Psoas muscle (tissue), 8 donors: ENCODE data around the gene MSANTD4. TPM values are rescaled to one million over a fixed set of nuclear protein-coding genes. Genes with fewer than 3 reads are reported as not detected.

Experiments used
- ATAC-seq, 4 donors: fragments of 200-7000 bp; cut with Tn5 transposase; one replicate each; pipeline ENCODE4 v1.9.1; 2020; ENCODE audit warnings: moderate library complexity in 3 of 4, mild to moderate bottlenecking in 2 of 4
- DNase-seq, 2 donors: peaks; one replicate each; pipeline ENCODE4 v3.0.0-alpha.2; 2020
- H3K27ac ChIP-seq: fragments of 200-600 bp; one replicate; pipeline ENCODE4 v1.8.0; 2022
- H3K27me3 ChIP-seq, 3 donors: fragments of 200-600 bp in 1 of 3; one replicate each; pipeline versions ENCODE4 v1.6.1 to v1.8.0; 2013 to 2022; ENCODE audit warnings: low read length in 2 of 3, mild to moderate bottlenecking in 2 of 3, moderate library complexity in 1 of 3; ENCODE audit not compliant: insufficient read depth in 3 of 3
- H3K36me3 ChIP-seq, 2 donors: fragments of 200-600 bp in 1 of 2; one replicate each; pipeline versions ENCODE4 v1.6.1 to v1.8.0; 2013 to 2022; ENCODE audit warnings: low read depth in 1 of 2, mild to moderate bottlenecking in 1 of 2, moderate library complexity in 1 of 2; ENCODE audit not compliant: insufficient read depth in 1 of 2
- H3K4me1 ChIP-seq: fragments of 200-600 bp; one replicate; pipeline ENCODE4 v1.8.0; 2022
- H3K4me3 ChIP-seq: fragments of 200-600 bp; one replicate; pipeline ENCODE4 v1.8.0; 2022; ENCODE audit warnings: mild to moderate bottlenecking
- H3K9me3 ChIP-seq: fragments of 200-600 bp; one replicate; pipeline ENCODE4 v1.8.0; 2022
- CTCF ChIP-seq: fragments of 200-600 bp; IDR thresholded peaks from one replicate; pipeline ENCODE4 v1.8.0; 2022; ENCODE audit warnings: antibody characterized with exemption
- WGBS, 3 donors: extraction: QIAGEN DNeasy Blood & Tissue Kit; methylation state at CpG; one replicate each; pipeline versions ENCODE4 v1.1.6 to v1.1.7; 2013; 5-methylcytosine and 5-hydroxymethylcytosine counted together
- intact Hi-C, 2 donors: fragments of 100-400 bp; cut with DNase I; formaldehyde crosslinking; loops; one replicate each; pipeline versions ENCODE4 v1.11.0 to v1.14.2; 2022
- polyA plus RNA-seq, 3 donors: library from polyadenylated mRNA; stranded (reverse); fragments of 200-250 nt; gene quantifications; one replicate each; pipeline ENCODE4 v1.2.3, GENCODE V29; 2013
- total RNA-seq, 4 donors: library from RNA; stranded (reverse); fragmentation: NEBNext Ultra II Directional in 2 of 4; extraction: Animal tissue kit (Norgen Biotek cat#: 25700) in 2 of 4; gene quantifications; one replicate each; pipeline versions ENCODE4 v1.2.1 to v1.2.4, GENCODE V29; 2021 to 2023
- donor health status: healthy with polysubstance abuse.
- donor health status: DM: no; HTN: no; CAD: no; lungs with moderate emphysema.
- donor health status: Bipolar disorder and iron deficiency.
- donor health status: healthy.
- donor health status: DM: yes; HTN: yes; CAD: no.
- donor health status: DM: no; HTN: no; CAD: no.
- donor health status: DM: no; HTN: no; CAD: no.
- donor health status: DM: yes; HTN: yes; CAD: no.

The MSANTD4 gene
- total and polyA plus RNA-seq, 7 donors = 9.7 to 31.3 (median 15.4) TPM

- no peak overlapping the region for H3K4me3 ChIP-seq
- DNase-seq (no peak), ATAC-seq (no peak)
- H3K9me3 ChIP-seq = no peaks in the 10 kb centered on the region
- H3K4me1 ChIP-seq = no peaks in the 10 kb centered on the region
- intact Hi-C loops = no loop called here
- no peaks in the 10 kb centered on the region for H3K27me3 ChIP-seq
- no peaks in the 10 kb centered on the region for H3K36me3 ChIP-seq
- no peak for TF ChIP-seq CTCF
- H3K27ac ChIP-seq = no peak overlapping the region
Observed at GRCh38 chr11:106047631-106048030, 25.6 kb upstream of the MSANTD4 start.

GRCh38 chr11:106043540-106043939 lies 21.5 kb upstream of the MSANTD4 start:
- Histone ChIP-seq H3K36me3 (no peaks in the 10 kb centered on the region), H3K27me3 (no peaks in the 10 kb centered on the region), H3K27ac (no peak overlapping the region), H3K4me1 (no peaks in the 10 kb centered on the region), H3K4me3 (no peak overlapping the region), H3K9me3 (no peaks in the 10 kb centered on the region)
- ATAC-seq (no peak), DNase-seq (no peak)
- TF ChIP-seq CTCF = no peak
- intact Hi-C loops = no loop called here

DNA sequence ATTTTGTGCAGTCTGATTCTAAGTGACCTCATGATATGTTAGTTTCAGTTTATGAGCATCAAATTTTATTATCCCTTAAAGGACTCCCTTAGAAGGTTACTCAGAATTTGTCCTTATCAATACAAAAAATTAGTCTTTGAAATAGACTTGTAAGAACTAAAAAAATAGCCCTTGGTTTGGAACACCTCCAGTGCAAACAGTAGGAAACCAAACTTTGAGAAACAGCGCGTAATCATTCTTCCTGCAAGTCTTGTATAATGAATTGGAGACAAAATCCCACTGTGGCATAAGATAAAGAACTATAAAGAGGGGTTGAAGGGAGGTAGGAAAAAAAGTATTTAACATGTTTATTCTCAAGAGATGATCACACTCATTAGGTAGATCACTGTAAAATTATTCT lies 10.8 kb upstream of the MSANTD4 start:
- intact Hi-C loops = no loop called here
- Histone ChIP-seq H3K27ac (no peak overlapping the region), H3K27me3 (peaks cover 0 to 6% (median 2%) of the 10 kb centered on the region in 3 donors), H3K9me3 (no peaks in the 10 kb centered on the region), H3K4me1 (no peaks in the 10 kb centered on the region), H3K4me3 (no peak overlapping the region), H3K36me3 (no peaks in the 10 kb centered on the region)
- no peak for ATAC-seq
- WGBS, 3 donors = 89 to 96% (median 90%) methylated on average over 2 of the region's 2 CpGs
- TF ChIP-seq CTCF = no peak
- no peak for DNase-seq

DNA sequence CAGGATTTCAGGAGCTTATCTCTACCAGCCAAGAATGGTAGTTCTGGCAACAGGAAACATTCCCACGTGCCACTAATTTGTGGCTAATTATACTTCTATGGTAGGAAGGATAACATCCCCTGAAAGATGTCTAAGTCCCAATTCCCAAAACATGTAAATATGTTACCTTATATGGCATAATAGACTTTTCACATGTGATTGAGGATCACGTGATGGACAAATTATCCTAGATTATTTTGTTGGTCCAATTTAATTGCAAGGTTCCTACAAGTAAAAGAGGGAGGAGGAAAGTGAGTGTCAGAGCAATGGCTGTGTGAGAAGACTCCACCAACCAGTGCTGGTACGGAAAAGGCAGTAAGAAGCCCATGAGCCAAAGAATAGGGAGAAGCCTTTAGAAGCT lies 9.9 kb upstream of the MSANTD4 start:
- no peak for TF ChIP-seq CTCF
- Histone ChIP-seq H3K27ac (no peak overlapping the region), H3K4me1 (no peaks in the 10 kb centered on the region), H3K4me3 (no peak overlapping the region), H3K36me3 (no peaks in the 10 kb centered on the region), H3K9me3 (no peaks in the 10 kb centered on the region), H3K27me3 (peaks cover 0 to 6% (median 2%) of the 10 kb centered on the region in 3 donors)
- intact Hi-C loops = no loop called here
- ATAC-seq (no peak), DNase-seq (no peak)
- 57 to 62% (median 61%) methylated on average over 3 of the region's 3 CpGs for WGBS, 3 donors

DNA sequence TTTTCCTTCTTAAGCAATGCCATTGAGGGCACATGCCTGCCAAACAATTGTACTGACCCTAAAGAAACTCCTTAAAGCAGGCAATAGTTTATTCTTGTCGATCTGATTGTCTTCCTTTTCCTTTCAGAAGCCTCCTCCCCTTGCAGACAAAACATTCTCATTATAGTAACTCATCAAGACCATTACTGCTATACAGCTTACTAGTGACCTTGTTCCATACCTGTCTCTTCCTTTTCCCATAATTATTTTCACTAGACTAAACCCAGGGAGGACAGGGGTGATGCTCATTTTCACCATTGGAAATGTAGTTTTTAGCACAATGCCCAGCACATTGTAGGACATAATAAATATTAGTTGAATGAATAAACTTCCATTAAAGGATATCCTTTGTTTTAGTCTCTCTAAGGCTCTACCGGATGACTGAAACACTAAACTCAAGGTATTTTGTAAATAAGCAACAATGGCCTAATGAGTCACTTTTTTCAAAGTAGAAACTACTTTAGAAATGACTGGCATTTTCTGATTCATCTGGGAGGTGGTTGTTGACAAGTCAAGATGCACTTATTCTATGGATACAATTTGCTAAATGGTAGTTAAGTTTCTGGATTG lies 9.3 kb upstream of the MSANTD4 start:
- Histone ChIP-seq H3K27me3 (peaks cover 0 to 6% (median 2%) of the 10 kb centered on the region in 3 donors), H3K9me3 (no peaks in the 10 kb centered on the region), H3K4me1 (no peaks in the 10 kb centered on the region), H3K4me3 (no peak overlapping the region), H3K27ac (no peak overlapping the region), H3K36me3 (no peaks in the 10 kb centered on the region)
- ATAC-seq (no peak), DNase-seq (no peak)
- 62 to 67% (median 64%) methylated on average over 2 of the region's 2 CpGs for WGBS, 3 donors
- intact Hi-C loops = no loop called here
- TF ChIP-seq CTCF = no peak
